HL-60 (cell line): ENCODE measurements around the gene HS6ST2.

Source experiments
- DNase-seq, 2 experiments: peaks; one replicate each; pipeline ENCODE4 v3.0.0-alpha.2; 2010 to 2020; ENCODE audit warnings: low read depth in 1 of 2, low spot score in 1 of 2
- H3K27ac ChIP-seq: fragments of 250-450 bp; sonication (Bioruptor Pico); replicated peaks from 2 replicates; pipeline ENCODE4 v1.5.1; 2020; ENCODE audit warnings: mild to moderate bottlenecking, moderate library complexity
- H3K27me3 ChIP-seq: fragments of 250-450 bp; sonication (Bioruptor Pico); 2 replicates; pipeline ENCODE4 v1.5.1; 2021; ENCODE audit warnings: mild to moderate bottlenecking, moderate library complexity; ENCODE audit not compliant: insufficient read depth, poor library complexity, severe bottlenecking
- H3K4me3 ChIP-seq: replicated peaks from 2 replicates; pipeline ENCODE4 v1.5.1; 2011; ENCODE audit warnings: mild to moderate bottlenecking, control low read depth, low read length; ENCODE audit not compliant: insufficient read depth
- GABPA ChIP-seq: IDR thresholded peaks from 2 replicates; pipeline ENCODE4 v1.6.1; 2012; ENCODE audit warnings: low read depth
- POLR2AphosphoS5 ChIP-seq: IDR thresholded peaks from 2 replicates; pipeline ENCODE4 v1.6.1; 2012; ENCODE audit warnings: low read depth
- SPI1 ChIP-seq: IDR thresholded peaks from 2 replicates; pipeline ENCODE4 v1.6.1; 2012; ENCODE audit warnings: low read depth, mild to moderate bottlenecking, borderline replicate concordance
- TF ChIP-seq, protein P1 (sequence below): IDR thresholded peaks from one replicate; pipeline ENCODE4 v1.5.1; 2011; ENCODE audit warnings: low read length, control low read depth, inconsistent platforms; ENCODE audit not compliant: insufficient read depth
- TF ChIP-seq, protein P2 (sequence below): IDR thresholded peaks from 2 replicates; pipeline ENCODE4 v1.6.1; 2012; ENCODE audit warnings: low read depth; ENCODE audit not compliant: insufficient replicate concordance

Gene HS6ST2

DNA sequence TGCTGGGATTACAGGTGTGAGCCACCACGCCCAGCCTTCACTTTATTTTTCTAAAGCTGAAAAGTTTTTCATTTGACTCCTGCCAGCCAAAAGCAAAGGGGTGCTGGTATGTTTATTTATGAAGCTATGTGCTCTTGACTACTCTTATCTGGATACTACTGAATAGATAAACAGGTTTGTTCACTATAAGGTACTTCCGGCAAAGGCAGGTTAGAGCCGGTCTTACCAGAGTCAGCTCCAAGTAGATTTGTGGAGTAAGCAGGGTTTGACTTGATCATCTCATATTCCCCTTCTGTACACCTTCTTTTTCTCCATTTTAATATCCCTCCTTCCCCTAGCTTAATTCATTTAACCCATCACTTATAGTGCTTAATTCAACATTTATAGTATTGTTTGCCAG is 294.2 kb downstream of the HS6ST2 start:
- H3K27ac ChIP-seq: no peak overlapping the region
- peaks cover 6% of the 10 kb centered on the region for H3K27me3 ChIP-seq
- TF ChIP-seq GABPA: no peak
- TF ChIP-seq, protein P1, sequence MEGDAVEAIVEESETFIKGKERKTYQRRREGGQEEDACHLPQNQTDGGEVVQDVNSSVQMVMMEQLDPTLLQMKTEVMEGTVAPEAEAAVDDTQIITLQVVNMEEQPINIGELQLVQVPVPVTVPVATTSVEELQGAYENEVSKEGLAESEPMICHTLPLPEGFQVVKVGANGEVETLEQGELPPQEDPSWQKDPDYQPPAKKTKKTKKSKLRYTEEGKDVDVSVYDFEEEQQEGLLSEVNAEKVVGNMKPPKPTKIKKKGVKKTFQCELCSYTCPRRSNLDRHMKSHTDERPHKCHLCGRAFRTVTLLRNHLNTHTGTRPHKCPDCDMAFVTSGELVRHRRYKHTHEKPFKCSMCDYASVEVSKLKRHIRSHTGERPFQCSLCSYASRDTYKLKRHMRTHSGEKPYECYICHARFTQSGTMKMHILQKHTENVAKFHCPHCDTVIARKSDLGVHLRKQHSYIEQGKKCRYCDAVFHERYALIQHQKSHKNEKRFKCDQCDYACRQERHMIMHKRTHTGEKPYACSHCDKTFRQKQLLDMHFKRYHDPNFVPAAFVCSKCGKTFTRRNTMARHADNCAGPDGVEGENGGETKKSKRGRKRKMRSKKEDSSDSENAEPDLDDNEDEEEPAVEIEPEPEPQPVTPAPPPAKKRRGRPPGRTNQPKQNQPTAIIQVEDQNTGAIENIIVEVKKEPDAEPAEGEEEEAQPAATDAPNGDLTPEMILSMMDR: no peak
- no peak for TF ChIP-seq SPI1
- TF ChIP-seq, protein P2, sequence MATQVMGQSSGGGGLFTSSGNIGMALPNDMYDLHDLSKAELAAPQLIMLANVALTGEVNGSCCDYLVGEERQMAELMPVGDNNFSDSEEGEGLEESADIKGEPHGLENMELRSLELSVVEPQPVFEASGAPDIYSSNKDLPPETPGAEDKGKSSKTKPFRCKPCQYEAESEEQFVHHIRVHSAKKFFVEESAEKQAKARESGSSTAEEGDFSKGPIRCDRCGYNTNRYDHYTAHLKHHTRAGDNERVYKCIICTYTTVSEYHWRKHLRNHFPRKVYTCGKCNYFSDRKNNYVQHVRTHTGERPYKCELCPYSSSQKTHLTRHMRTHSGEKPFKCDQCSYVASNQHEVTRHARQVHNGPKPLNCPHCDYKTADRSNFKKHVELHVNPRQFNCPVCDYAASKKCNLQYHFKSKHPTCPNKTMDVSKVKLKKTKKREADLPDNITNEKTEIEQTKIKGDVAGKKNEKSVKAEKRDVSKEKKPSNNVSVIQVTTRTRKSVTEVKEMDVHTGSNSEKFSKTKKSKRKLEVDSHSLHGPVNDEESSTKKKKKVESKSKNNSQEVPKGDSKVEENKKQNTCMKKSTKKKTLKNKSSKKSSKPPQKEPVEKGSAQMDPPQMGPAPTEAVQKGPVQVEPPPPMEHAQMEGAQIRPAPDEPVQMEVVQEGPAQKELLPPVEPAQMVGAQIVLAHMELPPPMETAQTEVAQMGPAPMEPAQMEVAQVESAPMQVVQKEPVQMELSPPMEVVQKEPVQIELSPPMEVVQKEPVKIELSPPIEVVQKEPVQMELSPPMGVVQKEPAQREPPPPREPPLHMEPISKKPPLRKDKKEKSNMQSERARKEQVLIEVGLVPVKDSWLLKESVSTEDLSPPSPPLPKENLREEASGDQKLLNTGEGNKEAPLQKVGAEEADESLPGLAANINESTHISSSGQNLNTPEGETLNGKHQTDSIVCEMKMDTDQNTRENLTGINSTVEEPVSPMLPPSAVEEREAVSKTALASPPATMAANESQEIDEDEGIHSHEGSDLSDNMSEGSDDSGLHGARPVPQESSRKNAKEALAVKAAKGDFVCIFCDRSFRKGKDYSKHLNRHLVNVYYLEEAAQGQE: no peak
- no peak for TF ChIP-seq POLR2AphosphoS5
- DNase-seq: no peak
- no peak overlapping the region for H3K4me3 ChIP-seq

DNA sequence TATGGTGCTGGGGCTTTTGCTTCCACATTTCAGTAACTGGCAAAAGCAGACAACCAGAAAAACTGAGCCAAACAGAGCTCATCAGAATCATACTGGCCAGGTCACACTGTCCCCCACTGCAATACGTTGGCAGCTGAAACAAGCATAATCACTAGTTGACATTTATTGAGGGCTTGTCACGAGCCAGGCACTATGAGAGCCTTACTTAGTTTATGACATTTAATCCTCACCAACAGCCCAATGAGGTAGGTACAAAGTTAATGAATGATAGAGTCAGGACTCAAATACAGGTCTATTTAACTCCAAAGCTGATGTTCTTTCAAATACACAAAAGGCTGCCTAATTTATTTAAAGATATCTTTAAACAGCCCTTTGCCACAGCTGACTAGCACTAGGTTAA is 295.6 kb downstream of the HS6ST2 start:
- DNase-seq: no peak
- no peak overlapping the region for H3K27ac ChIP-seq
- H3K4me3 ChIP-seq: no peak overlapping the region
- TF ChIP-seq GABPA: no peak
- no peak for TF ChIP-seq POLR2AphosphoS5
- TF ChIP-seq, protein P2: no peak
- TF ChIP-seq SPI1: no peak
- TF ChIP-seq, protein P1: no peak
- H3K27me3 ChIP-seq: peaks cover 3% of the 10 kb centered on the region

DNA sequence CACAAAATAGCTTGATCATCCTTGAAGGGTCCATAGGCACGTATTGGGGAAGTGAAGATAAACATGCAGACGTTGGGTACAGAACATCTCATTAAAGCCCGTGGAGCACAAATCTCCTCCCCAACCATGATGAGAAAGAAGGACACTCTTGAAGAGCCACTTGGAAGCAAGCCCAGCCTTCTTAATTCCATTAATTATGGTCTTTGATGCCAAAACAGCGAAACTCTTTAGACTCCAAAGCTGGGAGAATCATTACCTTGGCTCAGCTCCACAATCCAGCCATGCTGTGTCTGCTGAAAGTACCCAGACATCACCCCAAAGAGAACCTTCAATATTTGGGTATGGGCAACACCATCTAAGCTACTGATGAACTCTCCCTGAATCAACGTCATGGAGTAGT is 300.6 kb downstream of the HS6ST2 start:
- TF ChIP-seq, protein P1: no peak
- TF ChIP-seq GABPA: no peak
- no peak for TF ChIP-seq POLR2AphosphoS5
- TF ChIP-seq, protein P2: no peak
- no peak for TF ChIP-seq SPI1
- Histone ChIP-seq H3K4me3 (no peak overlapping the region), H3K27me3 (peaks cover 6% of the 10 kb centered on the region), H3K27ac (no peak overlapping the region)
- no peak for DNase-seq
